AG04449 (cell line): ENCODE results near the gene CENPX.

Source experiments
- CTCF ChIA-PET: fragments of 350-600 bp; formaldehyde crosslinking; extraction: SDS; loops from one replicate; lab custom pipeline; 2021; ENCODE audit warnings: antibody characterized with exemption; lab: Yijun Ruan, JAX
- POLR2A ChIA-PET: fragments of 400-600, 350-600 bp; formaldehyde crosslinking; extraction: SDS; loops from one replicate; lab custom pipeline; 2020; ENCODE audit warnings: antibody characterized with exemption, inconsistent platforms; lab: Yijun Ruan, JAX
- DNase-seq: peaks from one replicate; pipeline ENCODE4 v3.0.0-alpha.2; 2010; ENCODE audit warnings: low read depth, low spot score
- H3K4me3 ChIP-seq: 2 replicates; pipeline ENCODE4 v1.5.1; 2011; ENCODE audit warnings: low read depth, mild to moderate bottlenecking, control low read depth, low read length
- TF ChIP-seq, protein P1 (sequence below): IDR thresholded peaks from one replicate; pipeline ENCODE4 v1.5.1; 2011; ENCODE audit warnings: mild to moderate bottlenecking, moderate library complexity, low read length, control low read depth, inconsistent platforms; ENCODE audit not compliant: insufficient read depth; ENCODE audit errors: missing control alignments

CENPX gene

DNA sequence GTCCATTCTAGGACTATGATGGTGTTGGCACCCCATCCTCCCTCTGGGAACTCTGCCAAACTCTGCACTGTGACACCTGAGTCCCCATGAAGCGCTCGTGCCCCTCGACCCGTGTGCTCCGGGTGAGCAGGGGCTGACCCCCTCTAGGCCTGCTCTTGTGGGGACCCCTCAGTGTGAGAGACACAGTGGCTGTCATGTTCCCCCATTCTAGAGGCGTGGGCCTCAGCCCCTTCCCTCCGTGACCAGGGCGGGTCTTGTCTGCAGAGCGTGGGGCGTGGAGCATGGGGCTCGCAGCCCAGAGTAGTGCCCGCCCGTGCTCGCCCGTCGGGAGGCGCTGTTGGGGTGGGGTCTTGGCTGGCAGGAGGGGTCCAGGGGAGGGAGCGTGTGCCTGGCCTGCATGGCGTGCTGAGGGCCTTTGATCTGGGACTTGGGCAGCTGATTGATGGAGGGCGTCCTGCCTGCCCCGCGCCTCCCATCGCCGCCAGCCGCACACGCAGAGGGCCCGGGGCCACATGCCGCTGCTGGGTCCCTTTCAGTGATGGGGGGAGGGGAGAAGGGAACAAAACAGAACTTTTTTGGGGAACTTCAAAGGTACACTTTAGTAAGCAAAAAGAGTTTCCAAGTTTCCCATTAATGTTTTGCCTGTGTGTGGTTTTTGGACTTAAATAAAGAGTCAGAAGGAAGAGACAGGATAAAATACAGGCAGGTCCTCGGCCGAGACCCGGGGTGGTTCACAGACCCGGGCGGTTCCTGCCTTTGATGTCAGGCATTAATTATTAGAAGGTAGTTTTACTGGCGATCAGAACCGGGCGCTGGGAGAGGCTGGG, 22.5 kb downstream of the CENPX start:
- no peak for DNase-seq
- ChIA-PET POLR2A (no interaction called here), CTCF (no interaction called here)
- no peak overlapping the region for H3K4me3 ChIP-seq
- TF ChIP-seq, protein P1, sequence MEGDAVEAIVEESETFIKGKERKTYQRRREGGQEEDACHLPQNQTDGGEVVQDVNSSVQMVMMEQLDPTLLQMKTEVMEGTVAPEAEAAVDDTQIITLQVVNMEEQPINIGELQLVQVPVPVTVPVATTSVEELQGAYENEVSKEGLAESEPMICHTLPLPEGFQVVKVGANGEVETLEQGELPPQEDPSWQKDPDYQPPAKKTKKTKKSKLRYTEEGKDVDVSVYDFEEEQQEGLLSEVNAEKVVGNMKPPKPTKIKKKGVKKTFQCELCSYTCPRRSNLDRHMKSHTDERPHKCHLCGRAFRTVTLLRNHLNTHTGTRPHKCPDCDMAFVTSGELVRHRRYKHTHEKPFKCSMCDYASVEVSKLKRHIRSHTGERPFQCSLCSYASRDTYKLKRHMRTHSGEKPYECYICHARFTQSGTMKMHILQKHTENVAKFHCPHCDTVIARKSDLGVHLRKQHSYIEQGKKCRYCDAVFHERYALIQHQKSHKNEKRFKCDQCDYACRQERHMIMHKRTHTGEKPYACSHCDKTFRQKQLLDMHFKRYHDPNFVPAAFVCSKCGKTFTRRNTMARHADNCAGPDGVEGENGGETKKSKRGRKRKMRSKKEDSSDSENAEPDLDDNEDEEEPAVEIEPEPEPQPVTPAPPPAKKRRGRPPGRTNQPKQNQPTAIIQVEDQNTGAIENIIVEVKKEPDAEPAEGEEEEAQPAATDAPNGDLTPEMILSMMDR: no peak

DNA sequence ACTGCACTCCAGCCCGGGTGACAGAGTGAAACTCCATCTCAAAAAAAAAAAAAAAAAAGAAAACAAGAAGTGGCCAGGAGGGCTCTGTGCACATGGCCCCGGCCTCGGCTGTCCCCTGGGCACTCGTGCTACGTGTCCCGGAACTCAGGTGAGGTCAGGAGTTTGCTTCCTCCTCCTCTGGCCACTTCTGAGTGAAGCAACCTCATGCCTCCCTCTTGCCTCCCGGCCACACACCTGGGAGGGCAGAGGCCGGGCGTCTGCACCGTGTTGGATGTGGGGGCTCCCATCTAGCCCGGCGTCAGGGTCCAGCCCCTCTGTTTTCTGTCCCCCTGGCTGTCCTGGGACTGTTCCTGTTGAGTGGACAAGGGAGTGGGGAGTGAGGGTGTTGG, 23.1 kb downstream of the CENPX start:
- POLR2A ChIA-PET: no interaction called here
- DNase-seq: no peak
- CTCF ChIA-PET: no interaction called here
- TF ChIP-seq, protein P1: no peak
- H3K4me3 ChIP-seq: no peak overlapping the region

DNA sequence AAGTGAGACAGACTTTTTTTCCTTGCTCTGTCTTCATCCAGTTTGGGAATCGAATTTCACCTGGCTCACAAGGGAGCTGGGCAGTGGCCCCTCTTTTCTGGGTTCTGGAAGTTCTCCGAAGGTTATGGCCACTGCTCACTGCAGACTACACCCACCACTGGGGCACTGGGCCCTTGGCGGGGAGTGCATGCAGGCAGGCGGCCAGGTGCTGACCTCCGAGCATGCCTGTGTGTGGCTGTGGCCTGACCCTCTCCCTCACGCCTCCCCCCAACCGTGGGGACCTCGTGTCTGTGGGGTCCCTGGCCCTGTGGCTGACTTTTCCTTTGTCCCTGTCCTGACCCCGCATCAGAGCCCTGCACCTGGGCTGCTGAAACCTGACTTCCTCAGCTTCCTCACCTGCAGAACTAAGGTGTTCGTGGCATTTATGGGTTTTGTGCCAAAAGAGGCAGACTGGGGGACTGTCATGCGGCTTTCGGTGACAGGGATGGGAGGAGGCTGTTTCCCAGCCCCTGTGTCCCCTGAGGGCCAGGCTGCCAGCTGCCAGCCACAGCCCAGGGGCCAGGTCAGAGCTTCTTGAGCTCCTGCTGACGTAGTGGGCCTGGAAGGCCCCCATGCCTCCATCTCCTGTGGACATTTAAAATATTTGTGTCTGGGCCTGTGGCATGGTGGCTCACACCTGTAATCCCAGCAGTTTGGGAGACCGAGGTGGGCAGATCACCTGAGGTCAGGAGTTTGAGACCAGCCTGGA, 23.8 kb downstream of the CENPX start:
- TF ChIP-seq, protein P1: no peak
- DNase-seq: no peak
- ChIA-PET POLR2A (no interaction called here), CTCF (no interaction called here)
- no peak overlapping the region for H3K4me3 ChIP-seq

DNA sequence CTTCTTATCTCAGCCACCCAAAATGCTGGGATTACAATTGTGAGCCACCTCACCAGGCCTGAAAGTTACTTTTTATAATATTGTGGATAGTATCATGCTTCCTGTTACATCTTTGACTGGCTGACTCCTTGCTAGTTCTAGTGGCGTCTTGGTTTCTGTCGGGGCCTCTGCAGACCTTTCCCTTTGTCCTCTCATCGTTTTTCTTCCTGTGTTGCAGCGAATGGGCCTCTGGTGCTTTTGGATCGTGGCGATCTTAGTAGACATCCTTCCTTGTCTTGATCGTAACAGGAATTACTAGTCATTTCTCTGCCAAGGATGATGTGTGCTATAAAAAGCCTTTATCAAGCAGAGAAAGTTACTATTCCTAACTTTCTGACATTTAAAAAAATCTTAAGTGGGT, 24.5 kb downstream of the CENPX start:
- POLR2A ChIA-PET: no interaction called here
- H3K4me3 ChIP-seq: no peak overlapping the region
- TF ChIP-seq, protein P1: no peak
- no peak for DNase-seq
- CTCF ChIA-PET: interaction anchor here (1.7 kb wide), 1 partner anchor 39 kb away, joined by 6 read pairs; no protein-coding TSS in a partner anchor

DNA sequence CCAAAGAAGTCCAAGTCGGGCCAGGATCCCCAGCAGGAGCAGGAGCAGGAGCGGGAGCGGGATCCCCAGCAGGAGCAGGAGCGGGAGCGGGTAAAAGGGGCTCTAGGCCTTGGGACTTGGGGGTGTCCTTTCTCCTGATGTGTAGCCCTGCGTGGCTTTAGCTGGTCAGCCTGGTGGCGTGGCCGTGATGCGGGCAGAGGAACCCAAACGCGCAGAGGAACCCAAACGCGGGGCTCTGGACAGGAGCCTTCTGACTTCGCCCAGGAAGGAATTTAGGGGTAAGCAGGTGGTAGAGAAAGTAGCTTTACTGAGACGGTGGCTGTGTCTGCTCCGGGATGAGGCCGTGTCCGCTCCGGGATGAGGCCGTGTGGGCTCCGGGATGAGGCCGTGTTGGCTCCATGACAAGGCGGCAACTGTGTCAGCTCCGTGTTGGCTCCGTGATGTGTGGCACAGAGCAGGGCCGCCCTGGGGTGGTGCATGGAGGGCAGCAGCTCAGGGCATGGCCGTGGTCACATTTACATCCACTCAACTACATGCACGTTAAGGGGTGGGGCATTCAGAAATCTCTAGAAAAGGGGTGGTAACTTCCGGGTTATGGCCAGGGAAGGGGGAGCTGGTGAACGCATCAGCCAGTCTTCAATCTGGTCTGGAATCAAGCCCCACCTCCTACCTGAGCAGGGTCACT, 25.8 kb downstream of the CENPX start:
- DNase-seq: no peak
- no peak overlapping the region for H3K4me3 ChIP-seq
- CTCF ChIA-PET: interaction anchor here (1.5 to 1.7 kb wide), 2 partner anchors 25 to 37 kb away, joined by 5 to 6 read pairs; partner anchors contain the start of gene CENPX
- TF ChIP-seq, protein P1: no peak
- POLR2A ChIA-PET: no interaction called here

DNA sequence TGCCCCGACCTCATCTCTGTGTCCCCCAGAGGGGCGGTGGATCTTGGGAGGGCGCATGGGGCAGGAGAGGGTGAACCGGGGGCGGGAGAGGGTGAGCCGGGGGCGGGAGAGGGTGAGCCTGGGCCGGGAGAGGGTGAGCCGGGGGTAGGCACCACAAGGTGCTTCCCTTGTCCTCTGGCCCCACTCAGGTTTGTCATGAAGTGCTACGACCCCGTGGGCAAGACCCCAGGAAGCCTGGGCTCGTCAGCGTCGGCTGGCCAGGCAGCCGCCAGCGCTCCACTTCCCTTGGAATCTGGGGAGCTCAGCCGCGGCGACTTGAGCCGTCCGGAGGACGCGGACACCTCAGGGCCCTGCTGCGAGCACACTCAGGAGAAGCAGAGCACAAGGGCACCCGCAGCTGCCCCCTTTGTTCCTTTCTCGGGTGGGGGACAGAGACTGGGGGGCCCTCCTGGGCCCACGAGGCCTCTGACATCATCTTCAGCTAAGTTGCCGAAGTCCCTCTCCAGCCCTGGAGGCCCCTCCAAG, 26.4 kb downstream of the CENPX start:
- no peak for DNase-seq
- TF ChIP-seq, protein P1: no peak
- ChIA-PET CTCF (interaction anchor here (1.5 kb wide), 1 partner anchor 26 kb away, joined by 5 read pairs; the partner anchor contains the start of gene CENPX), POLR2A (no interaction called here)
- H3K4me3 ChIP-seq: no peak overlapping the region
